SH-SY5Y (cell line): Measurements from ENCODE around the gene HIVEP2.

Source experiments
- GATA2 ChIP-seq: IDR thresholded peaks from 2 replicates; pipeline ENCODE4 v1.6.1; 2011; ENCODE audit warnings: mild to moderate bottlenecking, low read depth, low read length
- GATA3 ChIP-seq: IDR thresholded peaks from 2 replicates; pipeline ENCODE4 v1.6.1; 2011; ENCODE audit warnings: low read depth, mild to moderate bottlenecking, low read length, moderate library complexity

DNA sequence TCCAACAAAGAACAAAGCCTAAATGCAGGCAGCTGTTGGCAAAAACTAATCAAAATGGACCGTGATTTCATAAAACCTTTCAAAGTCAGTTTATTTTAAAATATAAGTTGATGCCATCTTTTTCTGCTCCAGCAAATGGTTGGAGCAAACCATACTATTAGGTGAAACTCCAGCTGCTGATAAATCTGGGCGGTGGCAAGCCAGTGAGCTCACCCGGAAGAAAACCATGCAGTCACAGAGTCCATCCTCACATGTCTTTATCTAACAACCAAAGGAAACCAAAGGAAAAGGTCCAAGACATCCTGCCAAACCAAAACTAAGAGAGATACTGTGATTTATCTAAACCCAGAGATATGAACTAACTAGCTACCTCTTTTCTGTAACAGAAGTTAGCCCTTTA, 72.6 kb downstream of the HIVEP2 start:
- TF ChIP-seq GATA2 (no peak), GATA3 (no peak)
